NCI-H446 treated with DMSO at 0.1 percent for 48 hours (cell line): ENCODE data around the gene CTNNA1.

Experiments
- DNase-seq: peaks from one replicate; lab custom pipeline; 2025; lab: John Stamatoyannopoulos, UW

The CTNNA1 gene

DNA sequence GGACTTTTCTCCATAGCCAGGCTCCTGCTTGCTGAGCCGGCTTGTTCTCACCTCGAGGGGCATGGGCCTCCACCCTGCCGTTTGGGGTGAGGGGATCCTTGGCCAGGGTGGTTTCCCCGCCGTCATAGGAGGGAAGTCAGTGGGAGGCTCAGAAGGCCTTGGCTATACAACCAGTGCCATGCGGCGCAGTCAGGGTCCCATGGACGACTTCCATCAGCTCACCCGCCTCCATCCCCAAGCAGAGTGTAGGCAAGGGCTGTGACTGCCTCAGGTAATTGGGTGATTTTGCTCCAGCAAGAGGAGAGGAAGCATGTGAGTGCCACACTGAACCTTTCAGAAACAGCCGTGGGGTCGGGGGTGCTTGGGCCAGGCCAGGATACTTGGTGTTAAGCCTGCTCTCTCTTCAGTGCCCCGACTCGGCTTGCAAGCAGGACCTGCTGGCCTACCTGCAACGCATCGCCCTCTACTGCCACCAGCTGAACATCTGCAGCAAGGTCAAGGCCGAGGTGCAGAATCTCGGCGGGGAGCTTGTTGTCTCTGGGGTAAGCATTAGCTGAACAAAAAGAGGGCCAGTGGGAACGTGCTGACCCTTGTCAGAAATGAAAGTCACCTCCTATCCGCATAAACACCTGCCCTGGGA, 179.1 kb downstream of the CTNNA1 start:
- no peak for DNase-seq

DNA sequence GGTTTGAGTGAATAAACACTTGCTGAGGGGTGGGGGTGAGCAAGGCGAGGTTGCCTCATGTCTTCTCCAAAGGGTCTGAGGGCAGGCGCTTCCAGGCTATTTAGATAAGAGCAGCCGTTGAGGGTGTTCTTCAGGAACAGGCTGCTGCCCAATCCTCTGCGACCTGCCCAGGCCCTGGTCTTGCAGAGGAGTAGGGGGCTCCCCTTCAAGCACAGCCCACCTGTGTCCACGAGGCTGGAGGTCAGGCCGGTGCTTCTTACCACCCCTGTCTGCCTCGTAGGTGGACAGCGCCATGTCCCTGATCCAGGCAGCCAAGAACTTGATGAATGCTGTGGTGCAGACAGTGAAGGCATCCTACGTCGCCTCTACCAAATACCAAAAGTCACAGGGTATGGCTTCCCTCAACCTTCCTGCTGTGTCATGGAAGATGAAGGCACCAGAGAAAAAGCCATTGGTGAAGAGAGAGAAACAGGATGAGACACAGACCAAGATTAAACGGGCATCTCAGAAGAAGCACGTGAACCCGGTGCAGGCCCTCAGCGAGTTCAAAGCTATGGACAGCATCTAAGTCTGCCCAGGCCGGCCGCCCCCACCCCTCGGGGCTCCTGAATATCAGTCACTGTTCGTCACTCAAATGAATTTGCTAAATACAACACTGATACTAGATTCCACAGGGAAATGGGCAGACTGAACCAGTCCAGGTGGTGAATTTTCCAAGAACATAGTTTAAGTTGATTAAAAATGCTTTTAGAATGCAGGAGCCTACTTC, 180.5 kb downstream of the CTNNA1 start:
- DNase-seq, result no peak

DNA sequence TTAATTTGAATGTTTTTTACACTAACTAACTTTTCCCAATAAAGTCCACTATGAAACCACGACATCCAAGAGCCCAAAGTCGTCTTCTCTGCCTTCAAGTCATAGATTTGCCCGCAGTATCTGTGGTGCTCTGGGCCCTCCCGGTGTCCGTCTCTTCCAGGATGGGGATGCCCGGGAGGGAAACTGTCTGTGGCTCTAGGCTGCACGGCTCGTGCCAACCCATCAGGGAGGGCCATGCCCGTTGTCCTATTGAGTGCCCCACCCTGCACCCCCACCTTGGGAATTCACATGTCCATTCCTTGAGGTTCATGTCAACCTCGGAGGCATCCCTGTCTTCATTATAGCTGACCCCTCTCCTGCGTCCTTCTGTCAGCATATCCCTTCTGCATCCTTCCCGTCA, 181.7 kb downstream of the CTNNA1 start:
- no peak for DNase-seq

DNA sequence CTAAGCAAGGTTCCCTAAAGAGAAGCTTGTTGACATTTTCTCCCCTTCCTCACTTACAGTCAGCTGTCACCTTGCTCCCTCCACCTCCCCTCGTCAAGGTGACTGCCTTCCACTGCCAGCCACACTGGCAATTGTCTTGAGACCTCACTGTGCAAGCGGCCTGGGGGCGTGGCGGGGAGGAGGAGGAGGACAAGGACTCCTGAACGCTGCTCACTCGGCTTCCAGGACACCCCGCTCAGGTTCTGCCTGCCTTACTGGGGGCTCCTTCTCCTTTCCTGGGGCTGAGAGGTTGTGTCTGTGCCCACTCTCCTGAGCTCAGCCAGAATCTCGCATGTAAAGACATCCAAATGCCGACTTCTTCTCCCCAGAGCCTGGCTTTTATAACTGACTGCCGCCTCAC, 182.2 kb downstream of the CTNNA1 start:
- DNase-seq, result no peak

DNA sequence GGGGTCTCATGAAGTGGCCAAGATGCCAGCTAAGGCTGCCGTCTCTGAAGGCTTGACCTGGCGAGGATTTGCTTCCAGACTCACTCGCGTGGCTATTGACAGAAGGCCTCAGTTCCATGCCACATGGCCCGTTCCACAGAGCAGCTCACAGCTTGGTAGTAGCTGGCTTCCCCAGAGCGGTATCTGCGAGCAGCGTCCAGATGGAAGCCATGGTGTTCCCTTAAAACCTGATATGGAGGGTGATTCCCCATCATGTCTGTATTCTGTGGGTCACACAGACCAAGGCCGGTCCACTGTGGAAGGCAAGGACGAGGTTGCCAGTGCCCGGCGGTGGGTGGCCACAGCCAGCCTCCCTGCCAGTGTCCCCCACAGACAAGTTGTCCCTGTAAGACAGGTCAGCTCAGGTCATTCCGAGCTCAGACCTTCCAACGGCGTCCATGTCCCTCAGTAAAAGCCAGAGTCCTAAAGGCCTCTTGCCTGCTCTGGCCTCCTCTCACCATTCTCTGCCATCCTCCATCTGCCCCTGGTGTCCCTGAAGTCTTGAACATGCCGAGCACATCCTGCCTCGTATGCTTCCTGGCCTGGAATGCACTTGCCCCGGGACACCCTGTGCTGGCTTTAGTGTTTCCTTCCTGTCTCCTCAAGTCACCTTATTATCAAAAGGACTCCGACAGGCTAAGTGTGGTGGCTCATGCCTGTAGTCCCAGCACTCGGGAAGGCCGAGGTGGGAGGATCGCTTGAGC, 183.2 kb downstream of the CTNNA1 start:
- no peak for DNase-seq

DNA sequence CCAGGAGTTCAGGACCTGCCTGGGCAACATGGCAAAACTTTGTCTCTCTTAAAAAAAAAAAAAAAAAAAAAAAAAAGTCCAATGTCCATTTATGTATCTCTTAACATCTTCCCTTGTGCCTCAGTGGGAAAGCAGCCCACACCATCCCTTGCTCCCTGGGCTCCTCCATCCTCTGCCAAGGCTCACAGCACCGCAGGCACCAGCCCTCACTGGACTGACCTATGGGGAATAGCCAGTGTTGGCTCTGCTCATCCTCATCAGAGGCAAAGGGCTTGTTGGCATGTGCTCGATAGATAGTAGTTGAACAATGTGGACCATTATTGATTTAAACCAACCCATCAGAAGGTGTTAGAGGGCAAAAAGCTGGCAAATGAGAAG, 183.7 kb downstream of the CTNNA1 start:
- DNase-seq, result no peak

DNA sequence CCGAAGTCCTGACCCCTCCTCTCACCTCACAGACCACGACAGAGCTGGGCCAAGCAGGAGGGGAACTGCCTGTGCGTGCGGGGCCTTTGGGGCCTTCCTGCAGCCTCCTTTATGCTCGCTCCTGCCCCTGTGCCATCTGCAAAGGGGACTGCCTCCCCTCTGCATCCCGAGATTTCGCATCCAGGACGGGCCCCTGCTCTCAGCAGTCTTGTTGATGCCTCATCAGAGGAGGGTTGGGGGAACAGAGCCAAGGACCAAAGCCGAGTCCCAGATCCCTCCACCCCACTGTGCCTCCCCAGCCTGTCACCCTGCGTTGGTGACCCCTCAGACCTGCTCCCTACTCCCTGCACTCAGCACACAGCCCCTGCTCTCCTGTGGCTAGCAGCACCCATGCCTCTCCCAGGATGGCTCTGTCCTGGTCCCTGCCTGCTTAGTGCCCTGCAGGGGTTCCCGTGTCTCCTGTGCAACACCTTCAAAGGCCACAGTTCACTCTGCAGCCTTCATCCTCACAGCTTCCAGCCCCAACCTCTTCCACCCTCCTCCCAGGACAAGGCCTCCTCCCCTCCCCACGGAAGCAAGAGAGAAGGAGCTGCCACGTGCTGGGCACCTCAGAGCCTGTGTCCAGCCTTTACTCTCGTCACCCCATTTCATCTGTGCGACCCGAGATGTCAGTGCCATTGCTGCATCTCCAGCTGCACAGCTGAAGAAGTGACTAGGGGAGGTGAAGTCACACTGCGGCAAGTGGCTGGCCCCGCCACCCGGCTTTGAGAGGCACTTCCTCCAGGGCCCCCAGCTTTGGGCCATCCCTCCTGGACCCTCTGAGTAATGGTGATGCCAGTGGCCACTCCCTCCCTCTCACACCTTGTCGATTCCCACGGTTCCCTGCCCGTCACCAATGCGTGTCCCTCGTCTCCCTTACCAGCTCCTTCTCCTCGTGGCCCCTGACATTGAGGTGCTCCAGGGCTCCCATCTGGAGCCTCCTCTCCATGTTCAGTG, 184.5 kb downstream of the CTNNA1 start:
- no peak for DNase-seq

DNA sequence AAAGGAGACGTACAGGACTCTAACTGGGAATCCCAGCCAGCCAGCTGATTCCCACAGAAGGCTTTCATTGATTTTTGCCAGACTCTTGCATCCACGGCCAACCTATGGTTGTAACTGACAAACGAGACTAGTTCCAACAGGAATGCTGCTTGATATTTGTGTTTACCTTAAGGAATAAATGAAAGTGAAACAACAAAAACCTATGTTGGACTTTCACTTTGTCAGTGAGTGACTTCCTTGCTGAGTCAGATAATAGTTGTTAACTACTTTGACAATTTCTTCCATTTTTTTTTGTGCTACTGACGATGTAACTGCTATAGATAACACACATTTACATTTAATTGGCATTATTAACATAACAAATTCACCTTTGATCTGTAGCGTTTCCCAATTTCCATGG, 185.3 kb downstream of the CTNNA1 start:
- no peak for DNase-seq

DNA sequence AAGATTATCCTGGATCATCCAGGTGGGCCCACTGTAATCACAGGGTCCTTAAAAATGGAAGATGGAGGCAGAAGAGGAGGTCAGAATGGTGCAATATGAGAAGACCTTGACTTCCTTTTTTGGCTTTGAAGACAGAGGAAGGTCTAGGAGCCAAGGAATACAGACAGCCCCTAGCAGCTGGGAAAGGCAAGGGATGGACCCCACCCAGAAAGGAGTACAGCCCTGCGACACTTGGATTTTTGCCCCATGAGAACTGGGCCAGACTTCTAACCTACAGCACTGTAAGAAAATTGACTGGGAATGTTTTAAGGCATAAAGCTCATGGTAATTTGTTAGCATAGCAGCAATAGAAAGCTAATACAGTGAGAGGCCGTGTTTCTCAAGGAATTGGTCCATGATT, 188.8 kb downstream of the CTNNA1 start:
- no peak for DNase-seq

DNA sequence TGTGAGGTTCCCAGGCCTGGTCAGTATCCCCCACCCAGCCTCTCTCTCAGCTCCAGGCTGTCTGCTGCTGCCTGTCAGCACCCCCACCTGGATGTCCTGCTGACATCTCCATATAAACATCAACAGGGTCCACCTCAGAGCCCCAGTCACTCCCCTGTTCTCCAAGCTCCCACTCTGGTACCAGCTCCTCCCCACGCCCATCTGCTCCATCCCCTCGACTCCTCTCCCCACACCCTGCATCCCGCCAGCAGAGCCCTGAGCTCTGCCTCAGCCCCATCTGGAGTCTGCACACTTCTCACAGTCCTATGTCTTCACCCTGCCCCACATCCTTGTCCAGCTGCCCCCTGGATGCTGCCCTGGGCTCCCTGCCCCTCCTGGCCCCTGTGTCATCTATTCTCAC, 189.6 kb downstream of the CTNNA1 start:
- no peak for DNase-seq

DNA sequence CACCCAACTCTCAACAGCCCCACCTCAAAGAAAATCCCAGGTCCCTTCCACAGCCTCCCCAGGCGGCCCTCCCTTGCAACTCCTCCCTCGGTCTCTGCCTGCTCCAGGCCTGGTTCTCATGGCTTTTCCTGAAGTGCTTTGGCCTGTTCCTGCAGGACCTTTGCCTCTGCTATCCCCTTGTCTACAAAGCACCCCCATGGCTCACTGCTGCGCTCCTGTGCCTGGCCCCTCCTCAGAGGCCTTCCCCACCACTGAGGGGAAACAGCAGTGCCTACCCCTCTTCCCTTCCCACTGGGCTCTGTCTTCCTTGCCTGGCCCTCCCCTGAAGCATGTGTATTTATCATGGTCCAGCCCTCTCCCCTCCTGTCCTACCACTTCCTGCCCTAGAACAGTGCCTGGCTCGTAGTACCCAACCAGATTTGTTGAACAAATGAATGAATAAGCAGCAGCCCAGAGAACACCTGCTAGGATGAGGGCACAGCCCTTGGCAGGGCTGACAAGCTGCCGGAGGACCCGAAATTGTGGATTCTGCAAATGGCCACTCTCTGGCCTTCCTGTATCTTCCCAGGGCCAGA, 190.5 kb downstream of the CTNNA1 start:
- no peak for DNase-seq

DNA sequence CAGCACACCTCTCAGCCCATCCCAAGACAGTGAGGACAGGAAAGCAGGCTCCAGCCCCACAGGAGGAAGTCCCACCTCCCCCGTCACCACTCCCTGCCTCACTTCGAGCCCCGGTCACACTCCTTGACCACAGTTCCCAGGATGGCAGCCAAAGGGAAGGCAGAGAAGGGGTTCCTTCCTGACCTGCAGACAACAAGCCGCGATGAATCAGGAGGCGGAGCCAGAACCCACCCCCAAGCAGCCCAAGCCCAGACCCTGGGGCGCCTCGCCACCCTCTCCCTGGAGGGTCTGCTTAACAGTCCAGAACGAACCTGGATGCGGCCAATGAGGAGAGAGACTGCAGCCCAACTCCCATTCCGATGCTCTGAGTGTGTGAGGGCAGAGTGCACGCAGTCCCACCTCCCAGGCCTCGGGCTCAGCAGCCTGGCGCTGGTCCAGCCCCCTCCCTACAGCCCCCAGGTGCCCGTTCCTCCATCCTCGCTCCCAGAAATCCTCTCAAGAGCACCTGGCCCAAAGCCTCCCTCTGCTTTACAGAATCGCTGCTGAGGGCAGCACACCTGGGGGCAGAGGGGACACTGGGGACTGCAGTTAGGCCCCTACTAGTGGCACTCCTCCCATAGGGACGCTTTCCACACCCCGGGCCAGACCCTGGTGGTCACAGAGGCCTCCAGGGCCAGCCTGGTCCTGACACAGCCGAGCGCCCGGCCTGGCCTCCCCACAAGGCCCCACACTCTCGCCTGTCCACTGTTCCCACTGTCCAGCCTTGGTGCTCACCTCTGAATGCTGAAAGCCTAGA, 191.5 kb downstream of the CTNNA1 start:
- DNase-seq, result no peak

DNA sequence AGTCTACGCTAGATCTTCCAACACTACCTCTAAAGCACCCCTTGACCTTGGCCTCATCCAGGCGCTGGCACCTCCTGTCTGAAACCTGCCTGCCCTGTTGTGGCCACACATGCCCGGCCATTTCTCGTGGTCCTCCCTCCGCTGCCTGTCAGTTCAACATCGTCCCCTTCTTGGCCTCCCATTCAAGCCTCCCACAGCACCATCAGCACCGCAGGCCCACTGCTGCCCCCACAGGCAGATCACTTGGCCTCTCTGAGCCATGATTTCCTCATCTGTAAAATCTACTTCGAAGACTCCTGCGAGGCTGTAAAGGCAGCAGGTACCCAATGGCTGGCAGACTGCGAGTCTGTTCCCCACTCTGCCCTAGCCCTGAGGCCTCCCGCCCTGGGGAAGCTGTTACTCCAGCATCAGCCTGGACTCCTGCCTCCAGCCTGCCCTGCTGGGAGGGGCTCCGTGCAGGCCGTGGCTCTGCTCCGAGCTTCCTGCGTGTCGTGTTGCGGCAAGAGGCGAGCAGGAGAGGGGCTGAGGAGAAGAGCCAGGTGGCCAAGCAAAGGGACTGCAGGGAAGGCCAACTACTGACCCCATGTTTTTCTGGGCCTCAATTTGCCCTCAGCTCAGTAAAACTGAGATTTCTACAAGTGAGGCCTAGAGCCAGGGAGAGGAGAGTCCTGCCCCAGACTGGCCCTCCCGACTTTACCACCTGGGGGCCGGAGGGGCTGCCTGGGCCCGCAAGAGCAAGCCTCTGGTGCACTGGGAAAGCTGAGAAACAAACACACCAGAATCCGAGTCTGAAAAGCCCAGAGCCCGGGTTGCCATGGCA, 192.4 kb downstream of the CTNNA1 start:
- peak; percentile 15 for DNase-seq

DNA sequence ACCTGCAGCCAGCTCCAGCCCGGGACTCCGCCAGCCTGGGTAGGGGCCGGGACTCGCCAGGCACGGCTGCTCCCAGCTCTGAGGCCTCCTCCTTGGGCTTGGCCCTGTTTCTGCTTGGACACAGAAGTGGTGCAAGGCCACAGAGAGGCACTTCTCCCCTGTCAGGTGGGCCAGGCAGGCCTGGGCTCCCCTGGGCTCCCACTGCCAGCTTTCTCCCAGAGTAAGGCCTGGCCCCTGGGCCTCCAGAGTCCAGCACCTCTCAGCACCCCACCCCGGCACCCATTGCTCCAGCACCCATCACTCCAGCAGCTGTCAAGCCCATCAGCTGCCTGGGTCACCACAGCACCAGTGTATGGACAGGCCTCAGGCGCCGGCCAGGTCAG, 193.0 kb downstream of the CTNNA1 start:
- DNase-seq, result no peak

DNA sequence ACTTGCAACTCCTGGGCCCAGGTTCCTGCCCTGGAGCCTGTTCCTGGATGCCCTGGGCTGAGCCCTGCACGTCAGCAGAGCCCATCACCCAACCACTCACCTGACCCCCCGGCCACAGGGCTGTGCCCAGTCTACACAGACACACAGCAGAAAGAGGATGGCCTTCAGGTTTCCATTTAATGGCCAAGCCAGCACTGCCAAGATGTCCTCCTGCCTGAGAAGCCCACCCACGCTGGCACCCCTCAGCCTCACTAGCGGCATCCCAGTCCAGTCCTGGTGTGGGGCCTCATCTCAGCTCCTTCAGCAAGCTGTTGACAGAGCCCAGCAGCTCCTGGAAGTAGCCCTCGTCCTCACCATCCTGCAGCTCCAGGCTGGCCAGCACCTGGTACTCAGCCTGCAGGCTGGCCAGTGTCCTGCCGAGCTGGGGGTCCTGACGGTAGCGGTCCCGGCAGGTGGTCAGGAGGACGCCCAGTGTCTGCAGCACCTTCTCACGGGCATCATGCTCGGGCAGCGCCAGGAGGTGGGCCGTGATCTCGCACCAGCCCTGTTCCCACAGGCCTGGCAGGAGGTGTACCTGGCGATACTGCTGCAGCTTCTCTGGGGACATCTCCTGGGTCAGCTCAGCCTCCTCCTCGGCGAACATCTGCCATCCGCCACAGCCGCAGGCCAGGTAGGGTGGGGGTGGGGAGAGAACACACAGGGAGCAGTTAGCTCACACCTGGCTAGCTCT, 193.8 kb downstream of the CTNNA1 start:
- DNase-seq, result no peak

DNA sequence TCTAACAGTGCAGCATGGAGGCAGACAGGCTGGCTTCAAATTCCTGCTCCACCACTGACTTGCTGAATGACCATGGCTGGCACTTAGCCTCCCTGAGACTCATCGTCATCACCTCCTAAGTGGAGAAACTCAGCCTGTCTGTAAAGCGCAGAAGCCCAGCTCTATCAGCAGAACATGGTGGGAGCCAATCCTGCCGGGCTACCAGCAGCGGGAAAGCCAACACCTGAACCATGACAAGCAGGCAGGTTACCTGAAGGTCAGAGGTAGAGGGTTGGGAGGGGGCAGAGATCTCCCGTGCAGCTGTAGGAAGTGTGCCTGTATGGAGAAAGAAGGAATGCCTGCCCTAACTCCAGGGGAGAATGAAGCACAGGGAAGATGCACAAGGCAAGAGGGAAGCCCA, 194.6 kb downstream of the CTNNA1 start:
- DNase-seq, result no peak

DNA sequence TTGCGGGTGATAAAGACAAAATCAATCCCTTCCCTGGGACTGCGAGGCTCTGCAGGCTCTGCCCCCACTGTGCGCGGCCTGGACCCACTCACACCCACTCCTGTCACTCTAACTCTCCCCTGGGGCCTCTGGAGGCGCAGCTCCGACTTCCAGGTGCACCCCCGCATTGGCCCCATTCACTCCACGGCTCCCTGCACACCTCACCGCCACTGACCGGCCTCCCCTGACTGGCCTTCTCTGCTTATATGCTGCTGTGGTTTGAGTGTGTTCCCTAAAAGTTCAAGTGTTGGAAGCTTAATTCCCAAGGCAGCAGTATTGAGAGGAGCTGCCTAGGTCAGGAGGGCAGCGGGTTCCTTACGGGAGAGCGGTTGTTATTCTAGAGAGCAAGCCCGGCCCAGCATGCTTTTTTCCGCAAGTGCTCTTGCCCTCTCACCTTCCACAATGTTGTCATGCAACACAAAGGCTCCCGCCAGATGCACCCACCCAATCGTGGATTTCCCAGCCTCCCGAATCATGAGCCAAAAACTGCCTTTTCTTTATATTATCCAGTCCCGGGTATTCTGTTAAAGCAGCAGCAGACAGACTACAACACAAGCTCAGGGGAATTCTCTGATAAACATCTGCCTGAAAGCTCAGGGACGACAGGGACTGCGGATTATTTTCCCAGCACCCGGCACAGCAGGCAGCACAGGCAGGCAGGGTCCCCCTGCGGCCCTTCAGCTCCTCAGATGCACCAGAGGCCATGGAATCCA, 195.4 kb downstream of the CTNNA1 start:
- DNase-seq, result no peak

DNA sequence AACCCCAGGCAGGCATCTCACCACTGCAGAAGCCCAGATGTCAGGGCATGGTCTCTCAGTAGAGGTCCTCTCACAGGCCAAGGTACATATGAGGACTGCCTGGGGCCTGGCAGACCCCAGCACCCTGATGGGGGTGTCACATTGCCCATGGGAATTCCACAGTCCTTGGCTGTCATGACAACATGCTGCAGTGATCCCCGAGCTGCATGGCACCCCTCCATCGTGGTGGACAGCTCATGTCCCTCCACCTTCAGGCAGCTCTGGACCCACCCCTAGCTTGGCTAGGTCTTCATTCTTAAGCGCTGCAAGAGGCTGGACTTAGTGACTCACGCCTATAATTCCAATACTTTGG, 196.0 kb downstream of the CTNNA1 start:
- DNase-seq, result no peak

DNA sequence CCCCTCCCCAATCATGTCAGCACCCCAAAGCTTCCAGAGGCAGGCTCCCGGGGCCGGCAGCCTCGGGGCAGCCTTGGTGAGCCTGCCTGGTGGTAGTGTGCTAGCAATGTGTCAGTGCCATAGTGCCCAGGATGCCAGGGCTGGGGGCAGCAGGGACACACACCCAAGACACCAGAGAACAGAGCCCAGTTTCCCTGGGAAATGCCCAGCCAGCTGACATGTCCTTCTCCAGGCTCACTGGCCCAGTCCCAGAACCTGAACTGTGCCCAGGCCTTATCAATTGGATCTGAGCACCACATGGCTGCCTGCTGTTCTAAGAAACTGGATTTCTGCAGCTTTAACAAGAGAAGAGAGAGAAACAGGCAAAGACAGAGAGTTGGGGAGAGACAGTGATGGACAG, 196.8 kb downstream of the CTNNA1 start:
- no peak for DNase-seq
